GM21528 (cell line): ENCODE results near the gene NPY1R.

Source experiments
- ATAC-seq: cut with Tn5 transposase; IDR thresholded peaks from one replicate; pipeline ENCODE4 v1.9.1; 2021; ENCODE audit warnings: mild to moderate bottlenecking, moderate library complexity; ENCODE audit not compliant: unreplicated experiment, low FRiP score

The NPY1R gene

DNA sequence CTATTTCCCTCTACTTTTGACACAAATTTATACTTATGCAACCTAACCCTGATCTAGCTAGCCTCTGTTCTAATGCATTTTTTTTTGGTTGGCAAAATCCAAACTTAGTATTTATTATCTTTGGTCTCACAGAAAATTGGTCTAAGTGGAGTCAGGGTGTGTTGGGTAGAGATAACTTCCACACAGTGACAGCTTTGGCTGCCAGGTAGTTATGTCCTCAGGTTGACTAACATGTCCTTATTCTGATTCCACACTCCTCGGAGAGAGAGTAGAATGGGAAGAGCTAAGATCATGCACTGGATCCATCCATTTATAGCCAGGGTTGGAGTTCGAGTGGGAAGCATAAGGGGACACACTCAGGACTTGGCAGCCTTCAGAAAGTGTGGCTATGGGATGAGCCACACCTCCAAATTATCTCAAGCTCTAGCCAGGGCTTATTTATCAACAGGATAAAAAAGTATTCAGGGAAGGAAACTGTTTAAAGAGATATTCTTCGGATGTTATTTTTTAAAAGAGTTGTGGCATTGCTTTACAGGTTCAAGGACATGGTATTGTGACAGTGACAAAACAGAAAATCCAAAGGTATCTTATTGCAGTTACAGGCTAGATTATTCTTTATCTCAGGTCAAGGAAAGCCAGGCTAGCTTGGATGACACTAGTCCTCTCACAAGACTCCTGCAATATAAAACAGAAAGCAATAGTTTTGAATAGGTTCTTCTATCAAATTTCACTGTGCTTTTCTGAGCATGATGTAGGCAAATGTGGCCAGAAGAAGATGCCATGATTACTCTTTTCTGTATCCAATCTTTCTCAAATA lies 51.5 kb downstream of the NPY1R start:
- ATAC-seq: no peak

DNA sequence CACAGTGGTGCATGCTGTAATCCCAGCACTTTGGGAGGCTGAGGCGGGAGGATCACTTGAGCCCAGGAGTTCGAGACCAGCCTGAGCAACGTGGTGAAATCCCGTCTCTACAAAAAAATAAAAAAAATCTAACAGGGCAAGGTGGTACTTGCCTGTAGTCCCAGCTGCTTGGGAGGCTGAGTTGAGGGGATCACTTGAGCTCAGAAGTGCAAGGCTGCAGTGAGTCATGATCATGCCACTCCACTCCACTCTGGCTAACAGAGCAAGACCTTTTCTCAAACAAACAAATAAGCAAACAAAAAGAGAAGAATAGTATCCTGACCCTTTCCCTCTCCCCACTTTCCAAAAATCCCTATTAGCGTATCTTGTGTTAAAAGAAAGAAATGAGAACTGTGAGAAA lies 52.7 kb downstream of the NPY1R start:
- no peak for ATAC-seq

DNA sequence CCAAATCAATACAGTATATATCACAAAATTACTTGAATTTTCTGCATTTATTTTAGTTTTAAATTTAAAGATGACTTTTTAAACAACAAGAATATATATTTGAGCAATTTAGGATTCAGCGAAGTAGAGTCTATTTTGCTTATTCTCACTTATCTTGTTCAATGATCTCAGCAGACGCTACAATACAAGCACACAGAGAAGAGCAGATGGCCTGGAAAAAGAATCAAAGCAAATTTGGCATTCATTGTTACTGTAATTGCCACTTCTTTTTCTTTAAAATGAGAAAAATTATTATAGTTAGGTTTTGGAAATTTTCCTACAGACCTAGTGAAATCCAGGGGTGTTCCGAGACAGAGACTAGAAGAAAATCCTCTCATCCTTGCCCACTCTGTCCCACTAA lies 57.5 kb downstream of the NPY1R start:
- no peak for ATAC-seq
